ENCODE data around the gene PAWR. TPM values are rescaled to one million over a fixed set of nuclear protein-coding genes. Genes with fewer than 3 reads are reported as not detected.

PAWR gene
- total RNA-seq, 1 experiment from 2014 or later: 176 TPM

GRCh38 chr12:79552192-79552591 lies 138.6 kb downstream of the PAWR start:
- Histone ChIP-seq H4K20me1 (ENCODE audit: control insufficient read depth, insufficient read depth, insufficient read length) (no peaks in the 10 kb centered on the region), H2AFZ (ENCODE audit: low read length) (no peak overlapping the region), H4K91ac (ENCODE audit: insufficient read length, low read depth, low read length) (no peak overlapping the region), H4K5ac (ENCODE audit: insufficient read length, low read depth, low read length) (no peak overlapping the region), H3K9ac (ENCODE audit: extremely low read depth, insufficient read length, low read length) (no peak overlapping the region), H3K9me3 (ENCODE audit: control insufficient read depth, low read depth, low read length) (peaks cover 10% of the 10 kb centered on the region), H2BK12ac (ENCODE audit: insufficient read length, low read depth, low read length) (no peak overlapping the region), H3K18ac (ENCODE audit: insufficient read length, low read depth, low read length) (no peak overlapping the region), H2AK5ac (ENCODE audit: insufficient read length, low read length) (no peak overlapping the region), H2BK20ac (ENCODE audit: low read depth, low read length, poor library complexity, severe bottlenecking) (no peak overlapping the region), H3K23me2 (ENCODE audit: insufficient read length, low read depth, low read length, poor library complexity, severe bottlenecking) (no peaks in the 10 kb centered on the region), H3K4me2 (ENCODE audit: insufficient read depth, insufficient read length, low read length) (no peak overlapping the region), H3K23ac (ENCODE audit: insufficient read length, low read depth, low read length) (no peak overlapping the region), H3K79me1 (ENCODE audit: insufficient read depth, low read depth, low read length, poor library complexity, severe bottlenecking) (no peaks in the 10 kb centered on the region), H3K56ac (ENCODE audit: insufficient read length, low read depth, low read length) (no peak overlapping the region), H3K27ac (ENCODE audit: insufficient read length, low read depth, low read length) (peak overlapping the region; percentile 15), H3T11ph (ENCODE audit: low read length) (no peak overlapping the region), H2BK5ac (ENCODE audit: insufficient read length, low read length) (no peak overlapping the region), H3K79me2 (ENCODE audit: insufficient read depth, low read length) (no peaks in the 10 kb centered on the region), H4K8ac (replicated peaks; ENCODE audit: insufficient read length, low read depth, low read length) (no peak overlapping the region), H3K14ac (ENCODE audit: insufficient read depth, low read length) (no peak overlapping the region), H3K4ac (ENCODE audit: low read depth, low read length) (no peak overlapping the region), H3K4me1 (ENCODE audit: insufficient read depth, low read length) (peaks cover 4% of the 10 kb centered on the region; the same call in 1 of the 2 replicates), H2BK15ac (ENCODE audit: low read depth, low read length) (no peak overlapping the region), H3K27me3 (ENCODE audit: insufficient read depth, low read length) (no peaks in the 10 kb centered on the region), H2BK120ac (ENCODE audit: low read depth, low read length, poor library complexity, severe bottlenecking) (no peak overlapping the region)
- no peak for DNase-seq
- WGBS (ENCODE audit: extremely low coverage, insufficient read length, low lambda C conversion rate): no CpG with 5 or more reads among the region's 6 CpGs
- H3K36me3 Mint-ChIP-seq (ENCODE audit: insufficient read depth in 1 of 3, low read depth in 3 of 3): peaks cover 28 to 44% (median 34%) of the 10 kb centered on the region in 3 experiments
- peaks cover 40 to 45% of the 10 kb centered on the region in 2 experiments for H3K4me1 Mint-ChIP-seq
- peaks cover 3 to 8% of the 10 kb centered on the region in 2 experiments; a peak in 4 of 5 replicates for H3K9me3 Mint-ChIP-seq
- TF ChIP-seq CTCF (conservative IDR thresholded peaks at IDR 0.05): no peak
- H3K4me3 Mint-ChIP-seq: no peak overlapping the region
- no peaks in the 10 kb centered on the region for H3K27me3 Mint-ChIP-seq (ENCODE audit: low read depth)
- peak overlapping the region in 1 of 3 experiments; percentile 4; a peak in 1 of 7 replicates for H3K27ac Mint-ChIP-seq
